ENCODE results near the gene FRYL.

The FRYL gene

DNA sequence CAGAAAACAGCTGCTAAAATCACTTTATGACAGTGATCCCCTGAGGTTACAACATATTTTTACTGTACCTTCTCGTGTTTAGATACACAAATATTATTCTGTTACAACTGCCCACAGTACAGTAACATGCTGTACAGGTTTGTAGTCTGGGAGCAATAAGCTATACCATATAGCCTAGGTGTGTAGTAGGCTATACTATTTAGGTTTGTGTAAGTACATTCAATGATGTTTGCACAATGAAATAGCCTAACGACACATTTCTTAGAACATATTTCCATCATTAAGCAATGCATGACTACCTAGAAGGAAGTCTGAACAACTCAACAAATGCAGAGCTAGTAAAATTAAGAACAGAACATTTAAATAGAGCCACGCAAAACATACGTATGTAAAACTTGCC is 177.3 kb downstream of the FRYL start:
- DNase-seq = peak; percentile 29

DNA sequence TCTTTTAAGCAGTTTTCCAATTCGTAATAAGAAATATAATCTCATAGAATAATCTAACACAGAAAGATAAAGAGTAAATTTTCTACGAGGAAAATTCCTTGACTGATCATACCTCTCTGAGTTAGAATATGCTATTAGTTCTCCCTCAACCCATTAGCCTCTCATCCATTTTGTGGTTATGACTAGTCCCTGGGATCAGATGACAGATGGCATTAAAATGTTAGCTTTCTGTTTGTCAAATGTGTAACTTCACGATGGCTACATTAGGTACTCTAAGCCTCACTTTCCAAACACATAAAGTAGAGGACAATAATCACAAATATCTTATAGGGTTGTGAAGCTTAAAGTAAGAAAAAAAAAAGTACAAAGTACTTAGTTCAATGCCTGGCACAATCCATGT is 177.9 kb downstream of the FRYL start:
- peak; percentile 69 for DNase-seq

DNA sequence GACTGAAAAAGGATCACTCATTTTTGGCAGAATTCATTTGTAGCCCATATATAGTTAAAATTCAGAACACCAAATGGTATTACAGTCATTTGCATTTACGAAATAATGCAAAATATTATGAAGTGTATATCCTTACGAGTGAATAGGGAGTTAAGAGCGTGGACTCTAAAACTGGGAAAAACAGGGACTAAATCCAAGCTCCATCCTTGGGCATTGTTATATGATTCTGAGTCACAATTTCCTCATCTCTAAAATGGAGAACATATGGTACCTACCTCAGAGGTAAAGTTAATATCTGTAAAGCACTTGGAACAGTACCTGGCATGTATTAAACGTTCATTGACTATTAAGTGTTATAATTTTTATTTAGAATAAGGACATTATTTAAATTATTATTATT is 183.7 kb downstream of the FRYL start:
- no peak for DNase-seq

DNA sequence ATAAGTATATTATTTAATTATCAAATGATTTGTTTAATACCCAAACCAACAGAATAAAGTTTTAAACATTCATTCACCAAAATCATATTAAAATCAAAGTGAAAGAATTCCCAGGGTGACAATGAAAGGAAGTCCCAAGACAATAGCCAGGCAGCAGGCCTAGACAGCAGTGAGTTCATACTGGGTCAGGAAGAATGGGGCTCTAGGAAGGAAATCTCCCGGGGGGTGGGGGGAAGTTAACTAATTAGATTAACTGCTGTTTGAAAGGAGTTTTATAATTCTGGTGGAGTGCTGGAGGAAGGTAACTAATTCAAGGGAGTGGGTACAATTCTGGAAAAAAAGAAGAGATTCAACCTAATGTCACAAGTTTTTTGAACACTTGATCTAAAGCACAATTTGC is 185.9 kb downstream of the FRYL start:
- DNase-seq = no peak

DNA sequence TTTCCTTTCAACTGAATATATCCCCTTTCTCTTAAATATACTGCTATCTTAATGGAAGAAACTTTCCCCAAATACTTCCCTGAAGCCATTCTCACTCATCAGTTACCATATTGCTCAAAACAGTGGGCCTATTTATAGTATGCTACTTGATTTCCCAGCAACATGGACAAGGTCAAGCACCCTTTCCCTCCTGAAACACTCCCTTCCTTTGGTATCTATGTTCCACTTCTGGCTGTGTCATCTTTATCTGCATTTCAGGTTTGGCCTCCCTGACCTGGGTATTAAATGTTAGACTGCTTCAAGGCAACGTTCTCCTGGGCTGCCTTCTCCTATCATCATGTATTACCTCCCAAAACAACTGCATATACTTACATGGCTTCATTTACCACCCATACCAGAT is 188.7 kb downstream of the FRYL start:
- DNase-seq = no peak

DNA sequence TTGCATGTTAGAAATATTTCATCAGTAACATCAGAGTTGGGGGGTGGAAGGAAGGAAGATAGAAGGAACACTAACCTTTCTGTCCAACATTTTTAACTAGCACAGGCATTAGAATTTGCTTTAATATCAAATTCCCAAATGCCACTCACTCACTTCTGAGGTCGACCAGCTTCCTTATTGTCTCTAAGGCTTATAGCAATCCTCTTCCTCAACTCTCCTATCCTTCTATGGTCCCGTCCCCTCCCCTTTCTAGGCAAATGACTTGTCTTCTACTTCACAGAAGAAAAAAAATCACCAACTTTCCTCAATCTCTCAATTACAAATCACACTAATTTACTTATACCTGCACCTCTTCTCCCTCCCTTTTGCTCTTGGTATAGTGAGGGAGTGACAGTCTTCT is 189.2 kb downstream of the FRYL start:
- no peak for DNase-seq

DNA sequence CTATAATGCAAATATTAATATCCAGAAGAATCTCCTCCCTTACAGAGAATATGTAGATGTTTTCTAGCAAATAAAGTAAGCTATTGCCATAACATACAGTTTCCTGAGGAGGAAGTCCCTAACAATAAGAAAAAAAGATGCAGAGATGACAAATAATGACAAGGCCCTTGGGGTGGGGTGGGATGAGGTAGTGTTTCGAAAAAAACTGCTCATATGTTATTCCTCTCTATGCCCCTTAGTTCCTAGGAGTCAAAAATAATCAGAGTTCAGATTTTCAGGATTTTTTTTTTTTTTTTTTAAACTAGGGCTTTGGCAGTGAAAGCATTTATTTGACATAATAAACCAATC is 191.0 kb downstream of the FRYL start:
- no peak for DNase-seq

DNA sequence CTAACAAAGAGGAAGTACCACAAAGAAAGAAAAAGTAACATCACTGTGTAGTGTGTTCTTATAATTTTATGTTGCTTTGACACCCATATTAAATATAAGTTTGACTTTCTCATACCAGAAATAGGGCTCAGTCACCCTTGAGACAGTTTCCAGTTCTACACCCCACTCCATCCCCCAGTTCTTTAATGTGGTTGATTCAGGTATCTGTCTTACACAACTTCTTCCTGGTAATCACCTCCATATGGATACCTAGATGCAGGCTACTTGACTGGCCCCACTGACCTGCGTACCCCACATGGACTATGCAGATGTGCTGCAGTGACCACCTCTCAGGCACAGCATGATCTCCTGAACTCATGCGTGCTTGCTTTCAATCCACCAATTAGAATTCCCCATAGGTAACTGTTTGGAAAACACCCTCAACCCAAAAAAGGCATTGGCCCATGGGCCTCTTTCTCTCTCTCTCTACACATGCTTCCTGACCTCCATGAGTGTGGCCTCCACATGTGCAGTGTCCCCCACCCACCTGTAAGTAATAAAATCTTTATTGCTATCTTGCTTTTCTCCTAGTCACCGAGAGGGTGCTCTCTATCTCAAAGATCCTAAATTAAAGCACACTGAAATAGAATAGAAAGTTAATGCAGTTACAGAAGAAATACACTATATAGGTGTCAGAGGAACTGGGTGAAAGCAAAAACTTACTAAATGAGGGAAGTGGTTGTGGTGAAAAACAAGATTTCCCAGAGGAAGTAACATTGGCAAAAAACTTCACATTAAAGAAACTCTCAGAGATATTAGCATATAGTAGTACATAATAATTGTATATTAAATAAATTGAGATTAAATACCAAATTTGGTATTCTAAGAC is 191.6 kb downstream of the FRYL start:
- peak; percentile 5 for DNase-seq

DNA sequence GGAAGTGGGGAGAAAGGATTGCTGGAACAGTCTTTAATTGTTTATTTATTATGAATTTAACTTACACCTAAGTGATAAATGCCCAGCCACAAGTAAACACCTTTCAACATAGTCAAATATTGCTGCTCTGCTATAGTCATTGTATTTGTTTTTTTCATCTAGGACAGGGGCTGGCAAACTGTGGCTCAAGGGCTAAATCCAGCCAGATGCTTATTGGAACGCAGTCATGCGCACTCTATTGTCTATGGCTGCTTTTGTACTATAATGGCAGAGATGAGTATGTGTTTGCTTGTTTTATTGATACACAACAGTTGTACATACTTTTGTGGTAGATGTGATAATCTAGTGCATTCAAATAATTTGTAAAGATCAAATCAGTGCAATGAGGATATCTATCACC is 194.7 kb downstream of the FRYL start:
- DNase-seq = no peak

DNA sequence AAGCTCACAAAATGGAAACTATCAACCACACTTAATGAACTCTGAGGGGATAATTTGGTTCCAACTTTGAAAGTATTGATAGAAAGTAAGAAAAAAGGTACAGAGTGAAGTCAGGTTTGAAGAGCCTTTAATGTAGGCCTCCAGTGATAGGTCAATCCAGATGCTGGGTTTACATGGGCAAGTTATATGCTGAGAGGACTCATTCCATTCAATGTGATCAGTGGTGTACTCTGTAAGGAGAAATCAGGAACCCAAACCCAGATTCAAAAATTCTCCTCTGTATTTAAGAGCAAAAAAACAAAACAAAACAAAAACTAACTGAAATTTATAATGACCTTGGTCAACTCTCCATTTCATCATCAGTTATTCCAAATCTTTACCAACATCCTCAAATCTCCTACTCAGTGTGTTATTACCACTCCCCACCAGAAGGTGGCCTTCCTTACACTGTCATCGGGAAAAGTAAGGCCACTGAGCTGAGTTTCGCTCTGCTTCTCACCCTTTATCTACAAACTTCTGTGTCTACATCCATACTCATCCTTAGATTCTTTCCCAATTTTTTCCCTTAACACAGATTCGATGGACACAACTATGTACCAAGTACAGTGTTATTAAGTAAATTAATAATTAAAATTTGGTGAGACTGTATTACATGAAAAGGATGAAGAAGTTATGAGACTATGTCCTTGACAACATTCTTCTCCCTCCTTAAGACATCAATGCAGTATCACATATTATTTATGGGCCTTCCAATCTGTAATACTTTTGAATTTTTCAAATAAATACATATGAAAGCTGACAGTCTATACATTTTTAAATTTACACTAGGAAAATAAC is 201.7 kb downstream of the FRYL start:
- peak; percentile 65 for DNase-seq

DNA sequence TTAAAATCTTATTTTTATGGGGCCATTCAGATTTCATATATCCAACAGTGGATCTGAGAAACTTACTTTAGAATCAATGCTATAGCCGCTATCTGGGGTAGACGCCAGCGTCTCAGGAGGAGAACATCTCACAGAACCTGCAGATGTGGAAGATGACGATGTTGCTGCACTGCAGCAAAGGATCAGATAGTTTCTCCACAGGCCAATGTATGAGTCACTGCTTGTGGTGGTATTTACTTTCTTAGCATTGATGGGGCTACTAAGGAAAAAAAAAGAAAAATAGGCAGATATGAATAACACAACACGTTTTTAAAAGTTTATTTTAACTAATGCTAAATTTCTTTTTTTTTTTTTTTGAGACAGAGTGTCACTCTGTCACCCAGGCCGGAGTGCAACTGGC is 204.1 kb downstream of the FRYL start:
- DNase-seq = peak; percentile 20

DNA sequence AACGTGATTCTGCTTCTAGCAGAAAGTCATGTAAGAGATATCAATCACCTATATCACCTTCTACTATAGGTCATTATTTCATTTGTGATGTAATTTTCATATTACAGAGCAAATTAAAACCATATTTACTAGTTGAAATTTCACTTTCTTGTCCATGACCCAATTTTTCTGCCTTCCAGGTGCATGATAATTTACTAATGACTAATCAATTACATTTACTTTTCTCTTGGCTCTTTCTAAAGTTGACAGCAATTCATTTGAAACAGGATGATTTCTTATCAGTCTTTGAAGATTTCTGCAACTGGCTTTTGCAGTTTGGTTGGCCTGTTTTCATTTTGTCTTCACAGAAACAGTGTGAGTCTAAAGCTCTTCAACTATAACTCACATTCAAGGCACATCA is 208.6 kb downstream of the FRYL start:
- DNase-seq = no peak

DNA sequence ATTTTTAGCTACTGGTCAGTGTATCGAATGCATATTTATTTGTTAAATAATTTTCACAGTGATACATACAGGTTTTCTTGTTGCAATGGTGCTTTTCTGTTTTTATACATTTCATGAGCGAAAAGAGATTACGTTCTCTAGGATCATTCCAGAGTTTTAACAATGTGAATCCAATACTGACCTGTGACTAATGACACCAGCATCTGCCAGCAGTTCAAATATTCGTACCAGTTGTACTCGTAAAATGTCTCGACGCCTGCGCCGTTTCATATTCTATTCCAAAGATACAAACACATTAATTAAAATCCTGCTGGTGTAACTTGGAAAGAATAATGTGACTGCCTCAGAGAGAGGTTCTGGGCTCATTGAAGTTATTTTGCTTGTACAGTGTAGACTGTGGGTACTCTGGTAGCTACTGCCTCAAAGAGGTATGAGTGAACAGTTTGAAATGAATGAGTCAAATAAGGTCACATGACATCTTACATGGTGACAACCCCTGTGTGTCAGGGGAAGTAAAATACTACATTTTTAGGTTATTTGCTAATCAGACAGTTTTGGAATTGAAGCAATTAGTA is 209.3 kb downstream of the FRYL start:
- peak; percentile 61 for DNase-seq

DNA sequence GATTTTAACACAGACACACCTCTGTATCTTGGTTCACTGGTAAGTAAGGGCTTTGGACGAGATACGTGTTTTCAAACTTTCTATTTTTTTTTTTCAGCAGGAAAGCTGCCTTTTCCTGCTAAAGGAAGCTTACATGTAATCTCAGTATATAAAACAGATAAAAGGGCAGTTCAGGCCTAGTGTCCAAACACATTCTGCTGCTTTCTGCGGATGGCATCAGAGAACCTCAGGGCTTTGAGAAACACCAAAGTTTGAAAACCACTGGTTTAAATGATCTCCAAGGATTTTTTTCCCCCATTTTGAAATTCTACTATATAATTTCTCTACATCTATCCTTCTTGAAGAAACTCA is 214.1 kb downstream of the FRYL start:
- DNase-seq = no peak

DNA sequence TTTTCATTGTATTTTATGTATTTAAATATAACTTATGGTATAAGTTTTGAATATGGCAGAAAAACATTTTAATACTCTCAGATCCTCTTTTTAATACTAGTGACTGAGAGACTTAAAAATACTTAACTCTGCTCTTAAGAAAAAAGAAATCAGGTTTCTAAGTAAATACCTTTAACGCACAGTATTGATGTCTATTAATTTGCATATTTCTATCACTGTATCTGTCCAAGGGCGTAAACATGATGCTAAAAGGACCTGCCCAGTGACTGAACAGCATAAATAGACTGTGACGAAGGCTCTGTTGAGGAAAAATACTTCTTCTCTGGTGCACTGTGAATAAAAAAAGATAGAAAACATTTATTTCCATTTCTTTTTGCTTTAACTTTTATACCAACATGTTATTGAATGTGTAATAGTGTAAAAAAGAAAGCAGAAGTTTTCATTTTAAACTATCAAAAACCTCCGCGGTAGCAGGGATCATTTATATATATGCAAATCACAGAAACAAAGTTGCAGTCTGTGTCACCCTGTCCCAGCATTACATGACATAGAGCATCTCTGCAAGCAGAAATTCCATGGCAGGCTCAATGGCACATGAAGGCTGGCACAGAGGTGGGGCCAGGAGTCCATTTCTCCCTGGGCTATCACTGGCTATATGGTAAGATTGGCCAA is 214.6 kb downstream of the FRYL start:
- DNase-seq = no peak

DNA sequence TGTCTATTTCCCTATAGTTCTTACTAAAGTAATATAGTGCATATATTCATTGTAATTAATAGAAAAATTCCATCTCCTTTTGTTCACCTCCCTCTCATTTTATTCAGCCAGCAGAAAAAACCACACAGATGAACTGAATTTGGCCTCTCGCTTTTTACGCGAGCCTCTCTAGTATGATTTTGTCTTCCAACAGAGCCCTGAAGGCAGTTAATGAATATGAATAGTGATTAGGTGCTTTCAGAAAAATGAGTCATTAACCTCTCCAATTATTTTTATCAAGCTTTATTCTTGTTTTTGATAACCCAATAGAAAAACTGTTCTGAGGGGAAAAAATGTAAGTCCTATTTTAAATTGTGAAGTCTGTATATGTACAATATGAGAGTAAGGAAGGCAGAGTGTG is 215.9 kb downstream of the FRYL start:
- DNase-seq = no peak

DNA sequence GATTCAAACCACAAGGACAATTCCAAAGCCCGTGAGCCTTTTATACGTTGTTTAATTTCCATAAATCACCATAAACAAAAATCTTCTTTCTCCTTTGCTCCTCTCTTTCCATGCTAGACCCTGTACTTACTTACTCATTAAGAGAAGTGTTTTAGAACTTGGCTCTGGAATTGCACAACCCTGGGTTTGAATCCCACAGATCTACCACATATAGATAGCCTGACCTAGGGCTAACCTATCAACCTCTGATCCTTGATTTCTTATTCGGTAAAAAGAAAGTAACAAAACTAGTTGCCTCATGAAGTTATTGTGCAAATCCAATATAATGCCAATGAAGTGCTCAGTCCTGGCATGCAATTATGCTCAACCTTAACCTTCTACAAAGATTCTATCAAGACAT is 221.3 kb downstream of the FRYL start:
- no peak for DNase-seq

DNA sequence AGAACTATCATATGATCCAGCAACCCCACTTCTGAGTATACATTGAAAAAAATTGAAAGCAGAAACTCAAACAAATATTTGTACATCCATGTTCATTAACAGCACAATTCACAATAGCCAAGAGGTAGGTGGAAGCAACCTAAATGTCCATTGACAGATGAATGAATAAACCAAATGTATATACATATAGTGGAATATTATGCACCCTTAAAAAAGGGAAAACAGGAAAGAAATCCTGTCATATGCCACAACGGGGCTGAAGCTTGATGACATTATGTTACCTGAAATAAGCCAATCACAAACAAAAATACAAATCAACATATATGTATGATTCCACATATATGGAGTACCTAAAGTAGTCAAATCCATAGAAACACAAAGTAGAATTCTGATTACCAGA is 222.1 kb downstream of the FRYL start:
- DNase-seq = no peak

DNA sequence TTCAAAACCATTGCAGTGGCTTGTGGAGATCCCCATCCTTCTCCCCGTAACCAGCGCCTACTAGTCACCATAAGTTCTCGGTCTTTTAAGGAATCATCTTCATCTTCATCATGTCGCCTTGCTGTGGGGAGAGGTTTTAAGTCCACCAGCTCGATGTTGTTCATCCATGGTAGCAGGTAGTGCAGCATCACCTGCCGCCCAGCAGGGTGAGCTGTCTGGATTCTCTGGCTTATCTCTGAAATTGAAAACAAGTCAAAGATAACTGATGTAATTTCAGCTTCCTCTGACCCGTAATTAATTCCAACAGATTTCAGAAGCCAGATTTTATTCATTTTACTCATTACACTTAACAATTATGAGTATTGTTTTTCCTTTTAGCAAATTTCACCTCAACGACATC is 222.6 kb downstream of the FRYL start:
- DNase-seq = no peak

DNA sequence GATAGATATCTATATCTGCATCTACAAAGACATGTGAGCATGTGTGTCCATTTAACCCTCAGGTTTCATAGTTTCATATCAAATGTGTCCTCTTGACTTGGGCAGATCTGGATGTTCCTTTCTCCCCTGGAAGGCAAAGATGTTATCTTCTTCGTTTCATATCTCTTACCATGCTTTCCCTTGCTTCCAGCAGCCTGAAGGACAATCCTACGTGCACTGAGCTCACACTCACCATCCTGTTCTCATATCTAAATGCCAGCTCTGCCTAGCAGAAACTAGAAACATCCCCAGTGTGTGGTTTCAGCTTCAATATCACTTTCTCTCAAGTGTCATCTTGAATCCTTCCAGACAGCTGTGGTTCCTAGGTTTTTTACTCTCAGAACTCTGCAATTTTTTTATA is 223.8 kb downstream of the FRYL start:
- DNase-seq = no peak

DNA sequence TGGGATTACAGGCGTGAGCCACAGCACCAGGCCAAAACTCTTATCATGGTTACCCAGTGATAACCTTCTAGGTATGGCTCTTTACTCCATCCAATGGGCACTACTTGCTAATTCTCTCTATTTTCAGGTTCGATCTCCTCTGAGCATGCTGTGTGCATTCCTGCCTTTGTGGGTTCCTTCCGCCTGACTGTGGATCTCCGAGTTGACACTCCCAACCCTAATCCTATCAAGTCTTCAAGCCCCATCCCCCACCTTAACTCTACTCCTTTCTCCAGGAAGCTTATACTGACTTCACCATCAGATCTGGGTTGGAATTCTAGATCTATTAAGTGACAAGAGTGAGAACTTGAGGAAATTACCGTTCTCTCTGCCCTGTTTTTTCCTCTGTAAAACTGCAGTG is 225.5 kb downstream of the FRYL start:
- no peak for DNase-seq

DNA sequence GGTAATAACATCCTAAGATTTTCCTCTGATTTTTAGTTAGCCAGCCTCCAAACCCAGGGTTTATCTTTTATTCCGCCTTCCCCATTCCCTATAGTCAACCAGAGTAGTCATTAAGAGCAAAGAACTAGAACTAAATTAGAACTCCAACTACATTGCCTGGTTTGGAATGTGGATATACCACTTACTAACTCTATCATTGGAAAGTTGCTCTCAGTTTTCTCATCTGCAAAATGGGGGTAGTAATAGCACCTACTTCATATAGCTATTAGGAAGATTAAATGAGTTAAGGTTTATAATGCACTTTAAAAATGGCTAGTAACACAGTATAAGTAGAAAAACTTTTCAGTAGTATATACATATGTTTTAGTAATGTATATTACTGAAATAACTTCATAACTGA is 226.4 kb downstream of the FRYL start:
- no peak for DNase-seq

DNA sequence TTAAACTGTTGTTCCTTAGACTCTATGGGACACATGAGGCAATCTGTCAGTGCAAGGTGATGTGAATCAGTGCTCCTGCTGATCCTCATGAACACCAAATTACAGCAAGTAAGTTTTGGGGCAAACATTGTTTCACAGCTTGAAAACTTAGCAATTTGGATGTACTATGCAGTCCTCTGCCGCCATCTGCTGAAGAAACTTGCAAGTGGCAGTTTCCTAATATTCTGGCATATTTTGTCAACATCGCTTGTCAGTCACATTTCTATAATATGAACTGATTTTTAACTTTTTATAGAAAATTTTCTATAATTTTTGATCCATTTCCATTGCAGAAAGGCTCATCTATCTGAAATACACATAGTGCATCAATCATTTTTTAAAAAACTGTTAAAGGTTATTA is 233.7 kb downstream of the FRYL start:
- peak; percentile 39 for DNase-seq

DNA sequence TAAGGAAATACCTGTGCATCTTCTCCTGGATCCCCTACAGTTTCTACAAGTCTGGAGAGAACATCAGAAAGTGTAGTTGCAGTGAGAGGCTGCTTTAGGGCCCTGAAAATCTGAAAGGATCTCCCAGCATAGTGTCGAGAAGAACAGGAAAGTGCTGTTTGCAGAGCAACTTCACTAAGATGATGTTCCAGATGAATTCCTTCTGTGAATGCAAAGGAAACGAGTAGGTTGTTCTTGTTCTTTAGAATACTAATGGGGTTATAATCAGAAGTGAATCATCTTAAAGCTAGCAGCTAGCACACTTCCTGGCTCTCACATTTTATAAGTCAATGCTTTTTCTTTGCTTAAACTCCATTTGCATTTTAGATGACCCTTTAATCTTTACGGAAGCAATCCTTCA is 236.3 kb downstream of the FRYL start:
- no peak for DNase-seq

All from fibroblast of skin of right quadriceps (primary cell).